GM19395 (cell line): Measurements from ENCODE around the gene RFNG.

Experiments
- ATAC-seq: cut with Tn5 transposase; IDR thresholded peaks from one replicate; pipeline ENCODE4 v1.9.1; 2021; ENCODE audit warnings: mild to moderate bottlenecking, moderate library complexity; ENCODE audit not compliant: unreplicated experiment

The RFNG gene

DNA sequence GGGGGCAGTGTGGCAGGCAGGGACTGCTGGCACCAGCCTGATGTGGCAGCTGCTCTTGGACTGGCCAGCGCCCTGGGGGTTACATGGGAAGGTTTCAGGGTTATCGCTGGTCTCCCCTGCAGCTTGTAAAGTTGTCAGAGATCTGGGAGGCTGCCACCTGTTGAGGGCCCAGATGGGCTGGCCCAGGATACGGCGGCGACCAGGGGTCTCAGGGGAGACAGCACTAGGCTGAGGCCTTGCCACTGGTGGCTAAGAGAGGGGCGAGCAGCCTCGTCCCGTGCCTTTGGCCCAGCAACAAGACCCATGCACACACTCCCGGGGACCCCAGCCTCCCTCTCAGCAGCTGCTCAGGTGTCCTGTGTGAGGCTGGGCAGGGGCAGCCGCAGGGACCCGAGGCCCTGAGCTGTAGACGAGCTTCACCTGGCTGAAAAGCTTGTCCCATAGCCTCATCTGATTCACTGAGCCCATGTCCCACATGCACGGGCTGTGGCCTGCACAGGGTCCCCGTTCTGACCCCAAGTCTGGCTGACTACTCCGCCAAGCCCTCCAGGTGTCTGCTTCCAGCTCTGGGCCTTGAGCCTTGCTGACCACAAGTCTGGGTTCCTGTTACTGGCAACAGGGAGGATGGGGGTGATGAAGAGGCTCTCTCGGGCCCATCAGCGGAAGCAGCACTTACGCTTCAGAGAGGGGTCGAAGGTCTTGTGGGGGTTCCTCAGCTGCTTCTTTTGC, 7.8 kb upstream of the RFNG start:
- no peak for ATAC-seq

DNA sequence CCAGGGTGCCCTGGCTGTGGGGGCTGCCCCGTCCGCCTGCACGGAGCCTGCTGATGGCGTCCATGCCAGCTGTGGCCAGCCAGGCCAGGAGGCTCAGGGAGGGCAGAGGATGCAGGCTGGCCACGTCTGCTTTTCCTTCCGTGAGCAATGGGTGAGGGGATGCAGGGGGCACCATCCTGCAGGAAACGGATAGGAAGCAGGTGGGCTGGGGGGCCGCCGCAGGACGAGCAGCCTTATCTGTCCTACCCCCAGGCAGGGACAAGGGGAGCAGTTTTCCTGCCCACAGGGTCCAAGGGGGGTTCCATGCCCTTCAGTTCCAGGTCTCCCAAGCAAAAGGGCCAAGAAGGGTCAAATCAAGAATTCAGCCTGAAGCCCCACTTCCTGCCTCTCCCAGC, 7.2 kb upstream of the RFNG start:
- no peak for ATAC-seq

DNA sequence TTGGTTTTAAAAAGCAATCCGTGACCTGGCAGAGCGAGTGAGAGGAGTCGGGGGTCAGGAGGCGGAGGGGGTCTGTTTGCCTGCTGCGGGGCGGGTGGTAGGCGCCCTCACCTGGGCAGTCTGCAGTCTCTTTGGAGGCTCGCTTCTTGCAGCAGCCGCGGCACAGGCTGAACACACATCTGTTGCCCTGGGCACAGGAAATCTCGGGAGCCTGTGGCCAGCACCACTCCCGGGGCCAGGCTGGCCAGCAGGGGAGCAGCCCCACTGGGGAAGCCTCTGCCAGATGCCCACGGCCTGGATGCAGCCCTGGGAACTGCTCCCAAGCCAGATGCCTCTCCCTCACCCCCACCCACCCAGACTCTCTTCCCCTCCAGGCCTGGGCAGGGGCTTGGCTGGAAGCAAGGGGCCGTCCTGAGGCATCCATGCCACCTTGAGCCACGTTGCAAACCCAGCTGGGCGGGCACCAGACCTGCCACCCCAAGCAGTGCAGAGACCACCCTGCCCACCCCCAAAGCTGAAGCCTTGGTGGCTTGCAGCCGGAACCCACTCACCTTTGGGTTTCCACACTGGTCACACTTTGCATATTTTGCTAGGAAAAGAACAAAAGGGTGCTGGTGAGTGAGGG, 6.7 kb upstream of the RFNG start:
- no peak for ATAC-seq

DNA sequence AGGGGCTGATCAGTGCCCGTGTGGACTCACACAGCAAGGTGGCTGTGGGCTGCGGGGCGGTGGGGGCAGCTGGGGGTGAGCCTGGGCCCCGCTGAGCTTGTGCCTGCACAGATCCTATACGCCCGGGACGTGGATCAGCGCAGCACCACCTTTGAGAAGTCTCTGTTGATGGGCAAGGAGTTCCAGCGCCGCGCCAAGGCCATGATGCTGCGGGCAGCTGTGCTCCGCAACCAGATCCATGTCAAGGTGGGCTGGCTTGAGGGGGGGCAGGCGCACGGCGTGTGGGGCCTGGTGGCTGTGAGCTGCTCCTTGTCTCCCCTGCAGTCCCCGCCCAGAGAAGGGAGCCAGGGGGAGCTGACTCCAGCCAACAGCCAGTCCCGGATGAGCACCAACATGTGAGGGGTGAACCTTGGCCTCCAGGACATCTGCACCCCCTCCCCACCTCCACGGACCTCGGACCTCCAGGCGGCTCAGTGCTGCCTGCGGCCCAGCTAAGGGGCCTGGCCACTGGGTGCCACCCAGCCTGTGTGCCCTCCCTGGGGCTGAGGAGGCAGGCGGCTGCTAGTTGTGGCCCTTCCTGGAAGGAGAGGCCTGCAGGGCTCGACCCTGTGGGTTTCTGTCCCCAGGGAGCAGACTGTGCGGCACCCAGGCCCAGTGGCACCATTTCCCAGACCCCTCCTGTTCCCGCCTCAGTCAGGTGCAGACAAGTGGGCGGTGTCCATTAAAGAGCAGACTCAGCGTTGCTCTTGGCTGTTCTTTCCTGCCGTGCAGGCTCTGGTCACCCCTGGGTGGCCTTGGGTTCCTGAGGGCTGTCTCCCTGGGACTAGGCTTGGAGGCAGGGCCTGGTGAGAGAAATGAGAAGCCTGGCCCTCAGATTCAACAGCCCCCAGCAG, 5.4 kb upstream of the RFNG start:
- ATAC-seq = no peak

DNA sequence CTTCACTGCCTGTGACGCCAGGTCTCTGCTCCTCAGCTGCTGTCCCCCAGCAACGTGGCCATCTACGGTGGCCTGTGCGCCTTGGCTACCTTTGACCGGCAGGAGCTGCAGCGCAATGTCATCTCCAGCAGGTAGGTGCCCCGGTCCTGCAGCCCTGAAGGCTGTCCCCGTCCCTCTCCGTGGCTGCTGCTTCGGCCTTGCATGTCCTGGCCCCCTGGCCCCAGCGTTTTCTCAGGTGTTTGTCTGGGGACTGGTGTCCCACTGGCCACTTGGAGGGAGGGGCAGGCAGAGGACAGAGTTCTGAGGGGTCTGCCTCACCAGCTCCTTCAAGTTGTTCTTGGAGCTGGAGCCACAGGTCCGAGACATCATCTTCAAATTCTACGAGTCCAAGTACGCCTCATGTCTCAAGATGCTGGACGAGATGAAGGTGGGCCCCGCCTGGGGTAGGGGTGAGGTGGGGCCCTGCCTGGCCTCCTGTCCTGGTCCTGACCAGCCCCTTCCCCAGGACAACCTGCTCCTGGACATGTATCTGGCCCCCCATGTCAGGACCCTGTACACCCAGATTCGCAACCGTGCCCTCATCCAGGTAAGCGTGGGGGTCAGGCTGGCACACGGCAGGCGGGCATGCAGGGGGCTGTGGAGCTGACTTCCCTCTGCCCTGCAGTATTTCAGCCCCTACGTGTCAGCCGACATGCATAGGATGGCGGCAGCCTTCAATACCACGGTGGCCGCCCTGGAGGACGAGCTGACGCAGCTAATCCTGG, 4.5 kb upstream of the RFNG start:
- ATAC-seq = no peak

DNA sequence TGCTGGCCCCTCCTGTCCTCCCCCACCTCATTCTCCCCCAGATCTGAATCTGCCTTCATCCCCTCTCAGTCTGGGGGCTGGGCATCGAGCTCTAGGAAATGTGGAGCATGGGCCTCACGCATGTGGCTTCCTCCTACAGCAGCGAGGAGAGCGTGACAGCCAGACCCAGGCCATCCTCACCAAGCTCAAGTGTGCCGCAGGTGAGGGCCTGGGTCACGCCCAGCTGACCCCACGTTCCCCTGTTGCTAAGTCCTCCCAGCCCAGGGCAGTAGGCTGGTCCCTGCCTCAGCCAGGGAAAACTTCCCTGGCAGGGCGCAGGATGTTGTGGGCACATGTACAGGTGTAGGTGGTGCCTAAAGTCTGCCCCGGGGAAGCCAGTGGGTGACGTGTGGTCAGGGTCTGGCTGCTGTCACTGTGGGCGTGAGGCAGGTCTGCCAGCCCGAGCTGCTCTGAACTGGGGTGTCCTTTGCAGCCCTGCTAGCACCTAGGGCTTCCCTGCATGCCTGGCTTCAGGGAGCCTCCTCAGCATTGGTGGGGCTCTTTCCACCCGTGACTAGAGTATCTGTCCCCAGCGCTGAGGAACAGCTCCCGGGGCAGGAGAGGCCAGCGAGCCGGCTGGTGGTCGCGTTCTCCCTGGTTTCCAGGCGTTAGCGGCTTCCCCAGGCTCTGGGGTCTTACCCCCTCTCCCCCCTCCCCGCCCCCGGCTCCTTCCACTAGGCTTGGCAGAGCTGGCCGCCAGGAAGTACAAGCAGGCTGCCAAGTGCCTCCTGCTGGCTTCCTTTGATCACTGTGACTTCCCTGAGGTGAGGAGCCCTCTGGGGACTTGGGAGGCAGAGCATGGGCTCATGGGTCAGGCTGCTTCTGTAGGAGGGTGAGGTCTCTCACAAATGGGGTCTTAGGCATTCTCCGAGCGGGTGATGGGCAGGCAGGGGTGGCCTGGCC, 3.7 kb upstream of the RFNG start:
- ATAC-seq = no peak

DNA sequence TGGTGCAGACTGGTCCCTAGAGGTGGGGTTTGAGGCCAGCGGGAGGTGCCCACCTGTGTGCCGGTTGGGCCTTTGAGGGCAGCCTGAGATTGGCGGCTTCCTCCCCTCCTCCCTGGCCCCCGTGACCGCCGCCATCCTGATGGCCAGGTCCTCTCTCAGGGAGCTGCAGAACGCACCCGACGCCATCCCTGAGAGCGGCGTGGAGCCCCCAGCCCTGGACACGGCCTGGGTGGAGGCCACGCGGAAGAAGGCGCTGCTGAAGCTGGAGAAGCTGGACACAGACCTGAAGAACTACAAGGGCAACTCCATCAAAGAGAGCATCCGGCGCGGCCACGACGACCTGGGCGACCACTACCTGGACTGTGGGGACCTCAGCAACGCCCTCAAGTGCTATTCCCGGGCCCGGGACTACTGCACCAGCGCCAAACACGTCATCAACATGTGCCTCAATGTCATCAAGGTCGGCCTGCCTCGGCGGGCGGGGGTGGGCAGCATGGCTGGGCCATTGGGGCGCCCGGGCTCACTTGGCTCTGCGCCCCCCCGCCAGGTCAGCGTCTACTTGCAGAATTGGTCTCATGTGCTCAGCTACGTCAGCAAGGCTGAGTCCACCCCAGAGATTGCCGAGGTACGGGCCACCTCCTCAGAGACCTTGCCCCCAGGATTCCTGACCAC, 2.9 kb upstream of the RFNG start:
- no peak for ATAC-seq

DNA sequence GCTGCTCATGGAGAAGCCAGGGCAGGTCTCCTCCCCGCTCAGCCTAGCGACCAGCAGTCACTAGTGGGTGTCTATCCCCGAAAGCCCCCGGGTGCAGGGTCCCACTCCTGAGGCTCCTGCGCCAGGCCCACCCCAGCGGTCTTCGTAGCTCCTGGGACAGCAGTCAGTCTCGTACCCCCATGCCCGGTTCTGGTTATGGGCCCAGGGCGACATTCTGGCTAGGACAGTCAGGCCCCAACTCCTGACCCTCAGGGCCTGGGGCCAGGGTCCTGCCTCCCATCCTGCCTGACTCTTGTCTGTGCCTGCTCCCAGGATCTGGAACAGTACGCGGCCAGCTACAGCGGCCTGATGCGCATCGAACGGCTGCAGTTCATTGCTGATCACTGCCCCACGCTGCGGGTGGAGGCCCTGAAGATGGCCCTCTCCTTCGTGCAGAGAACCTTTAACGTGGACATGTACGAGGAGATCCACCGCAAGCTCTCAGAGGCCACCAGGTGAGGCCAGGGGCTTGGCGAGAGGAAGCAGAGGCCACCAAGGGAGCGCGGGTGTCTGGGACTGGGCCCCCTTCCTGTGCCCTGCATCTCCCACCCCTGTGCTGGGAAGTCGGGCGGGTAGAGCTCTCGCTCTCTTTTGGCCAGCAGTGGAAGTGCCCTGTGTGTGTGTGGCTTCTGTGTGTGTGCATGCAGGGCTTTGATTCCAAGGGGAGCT, 2.1 kb upstream of the RFNG start:
- no peak for ATAC-seq

DNA sequence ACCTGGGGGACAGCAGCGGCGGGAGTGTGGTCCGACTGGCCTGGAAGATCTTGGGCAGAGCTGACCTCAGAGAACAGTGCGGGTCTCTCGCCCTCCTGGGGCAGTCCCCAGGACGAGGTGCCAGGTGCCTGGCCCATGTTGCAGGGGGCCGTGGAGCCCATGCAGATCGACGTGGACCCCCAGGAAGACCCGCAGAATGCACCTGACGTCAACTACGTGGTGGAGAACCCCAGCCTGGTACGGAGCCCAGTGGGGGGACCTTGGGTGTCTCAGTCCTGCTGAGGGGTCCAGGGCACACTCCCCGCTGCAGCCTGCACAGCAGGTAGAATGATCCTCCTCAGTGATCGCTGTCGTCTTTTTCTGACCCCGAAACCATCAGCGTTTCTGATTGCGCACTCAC, 1.5 kb upstream of the RFNG start:
- no peak for ATAC-seq

DNA sequence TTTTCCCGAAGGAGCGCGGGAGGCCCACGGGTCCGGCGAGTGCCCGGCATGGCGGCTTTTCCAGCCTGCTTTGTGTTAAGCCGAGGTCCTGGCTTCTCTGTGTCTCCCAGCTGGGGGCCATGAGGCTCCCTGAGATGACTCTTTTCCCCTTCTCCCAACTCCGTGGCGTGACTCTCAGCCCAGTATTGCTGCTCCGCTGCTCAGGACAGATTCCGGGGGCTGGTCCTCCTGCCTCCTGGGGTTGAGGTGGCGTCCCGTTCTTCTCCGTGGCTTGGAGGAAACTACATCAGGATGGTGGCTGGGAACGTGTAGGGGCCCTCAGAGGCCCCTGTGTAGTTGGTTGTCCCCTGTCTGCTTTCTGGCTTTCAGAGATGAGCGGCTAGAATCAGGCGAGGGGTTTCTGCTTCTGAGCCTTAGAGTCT, 1.0 kb upstream of the RFNG start:
- ATAC-seq = no peak

DNA sequence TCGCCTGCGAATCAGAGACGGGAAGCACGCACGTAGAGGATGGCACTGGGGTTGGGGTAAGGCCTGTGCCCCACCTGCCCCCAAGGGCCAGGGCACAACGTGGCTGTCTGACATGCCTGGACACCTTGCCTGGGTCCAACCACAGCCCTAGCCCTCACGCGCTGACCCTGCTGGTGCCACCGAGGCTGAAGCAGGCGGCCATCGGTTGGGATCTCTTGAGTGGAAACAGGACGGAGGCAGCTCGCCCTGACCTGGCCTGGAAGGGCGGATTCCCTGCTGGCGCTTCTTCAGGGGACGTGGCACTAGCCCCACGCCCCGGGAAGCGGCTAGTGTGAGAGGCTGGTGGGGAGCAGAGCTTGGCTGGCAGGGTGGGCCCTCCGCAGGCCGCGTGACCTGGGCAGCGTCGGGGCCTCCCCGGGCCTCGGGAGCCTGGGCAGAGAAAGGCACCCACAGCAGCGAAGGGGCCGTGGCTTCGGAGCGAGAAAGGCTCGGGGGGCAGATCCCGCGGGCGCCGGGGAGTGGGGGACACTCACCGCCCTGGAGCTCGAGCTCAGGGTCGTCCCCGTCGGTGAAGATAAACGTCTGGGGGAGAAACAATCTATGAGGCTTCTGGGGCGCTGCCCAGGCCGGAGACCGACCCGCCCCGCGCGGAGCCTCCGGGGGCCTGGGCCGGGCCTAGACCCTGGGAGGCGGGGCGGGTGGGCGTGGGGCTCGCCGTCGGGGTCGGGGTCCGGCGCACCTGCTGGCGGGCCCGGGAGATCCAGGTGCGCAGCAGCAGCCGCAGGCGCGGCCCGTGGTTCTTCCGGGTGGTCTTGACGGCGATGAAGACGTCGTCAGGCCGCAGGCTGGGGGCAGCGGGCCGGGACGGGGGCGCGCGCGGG, 610 bp downstream of the RFNG start:
- no peak for ATAC-seq

DNA sequence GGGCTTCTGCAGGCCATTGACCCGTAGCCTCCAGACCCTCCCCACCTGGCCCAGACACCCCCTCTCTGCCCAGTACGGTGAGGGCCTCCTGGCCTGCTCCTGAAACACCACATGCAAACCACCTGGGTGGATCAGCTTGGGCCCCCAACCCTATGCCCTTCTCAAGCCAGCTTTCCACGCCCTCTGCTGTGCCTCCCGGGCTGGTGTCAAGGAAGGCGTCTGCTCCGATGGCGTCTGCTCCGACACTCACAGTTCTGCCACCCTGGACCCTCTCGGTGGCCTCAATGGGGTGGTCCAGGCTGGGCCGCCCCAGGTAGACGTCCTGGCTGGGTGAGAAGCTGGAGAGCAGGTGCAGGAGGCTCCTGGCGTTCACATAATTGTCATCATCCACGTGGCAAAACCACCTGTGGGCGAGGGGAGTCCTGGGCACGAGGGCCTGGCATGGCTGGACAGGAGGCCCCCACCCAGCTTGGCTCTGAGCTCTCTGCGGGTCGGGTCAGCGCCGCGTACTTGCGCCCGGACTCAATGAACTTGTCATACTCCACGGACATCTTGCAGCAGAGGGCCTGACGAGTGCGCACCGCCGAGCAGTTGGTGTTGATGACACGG, 1.4 kb downstream of the RFNG start:
- ATAC-seq = no peak

DNA sequence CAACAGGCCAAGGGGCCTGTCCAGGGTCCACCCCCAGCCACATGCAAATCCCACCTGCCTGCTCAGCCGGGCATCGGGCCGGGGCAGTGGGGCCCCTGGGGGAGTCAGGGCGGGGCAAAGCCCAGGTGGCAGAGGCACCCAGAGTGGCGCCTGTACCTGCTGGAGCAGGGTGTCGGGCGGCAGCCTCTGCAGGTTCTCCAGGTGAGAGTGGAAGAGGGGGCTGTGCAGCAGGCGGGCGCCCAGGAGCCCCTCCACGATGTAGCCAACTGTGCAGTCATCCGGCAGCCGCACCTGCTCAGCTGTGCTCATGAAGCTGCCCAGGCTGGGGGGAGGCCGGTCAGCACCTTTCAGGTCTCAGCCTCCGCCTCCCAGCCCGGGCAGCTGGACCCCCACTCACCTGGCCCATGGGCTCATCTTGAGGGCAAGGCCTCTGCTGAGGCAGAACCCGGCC, 2.1 kb downstream of the RFNG start:
- no peak for ATAC-seq

DNA sequence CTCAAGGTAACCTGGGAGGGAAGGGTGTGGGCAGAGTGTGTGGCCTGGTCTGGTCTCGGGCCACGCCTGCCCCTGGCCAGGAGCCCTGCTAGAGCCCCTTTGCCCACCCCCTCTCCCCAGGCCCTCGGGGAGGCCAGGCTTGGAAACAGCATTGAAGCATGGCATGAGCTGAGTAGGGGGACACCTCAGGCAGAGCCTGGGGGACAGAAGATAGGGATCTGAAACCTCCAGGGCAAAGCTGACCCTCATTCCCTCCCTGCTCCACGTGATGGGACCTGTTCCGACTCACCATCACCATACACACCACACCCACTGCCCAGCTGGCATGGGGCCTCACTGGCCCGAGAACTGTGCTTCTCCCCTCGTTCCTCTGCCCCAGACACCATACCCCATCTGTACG, 2.5 kb downstream of the RFNG start:
- no peak for ATAC-seq

DNA sequence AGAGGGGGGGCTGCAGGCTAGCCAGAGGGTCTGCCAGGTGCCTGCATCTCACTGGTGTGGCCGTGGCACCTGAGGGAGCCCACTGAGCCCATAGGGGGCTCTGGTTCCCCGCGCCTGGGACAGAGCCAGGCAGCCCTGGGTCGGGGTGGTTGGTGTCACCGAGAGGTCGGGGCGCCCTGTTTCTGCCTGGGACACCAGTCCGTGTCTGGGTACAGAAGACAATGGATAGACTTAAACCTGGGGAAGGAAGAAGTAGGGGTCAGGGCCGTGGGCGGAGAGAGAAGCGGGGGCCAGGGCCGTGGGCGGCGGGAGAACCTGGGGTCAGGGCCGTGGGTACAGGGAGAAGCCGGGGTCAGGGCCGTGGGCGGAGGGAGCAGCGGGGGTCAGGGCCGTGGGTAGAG, 3.0 kb downstream of the RFNG start:
- ATAC-seq = no peak

DNA sequence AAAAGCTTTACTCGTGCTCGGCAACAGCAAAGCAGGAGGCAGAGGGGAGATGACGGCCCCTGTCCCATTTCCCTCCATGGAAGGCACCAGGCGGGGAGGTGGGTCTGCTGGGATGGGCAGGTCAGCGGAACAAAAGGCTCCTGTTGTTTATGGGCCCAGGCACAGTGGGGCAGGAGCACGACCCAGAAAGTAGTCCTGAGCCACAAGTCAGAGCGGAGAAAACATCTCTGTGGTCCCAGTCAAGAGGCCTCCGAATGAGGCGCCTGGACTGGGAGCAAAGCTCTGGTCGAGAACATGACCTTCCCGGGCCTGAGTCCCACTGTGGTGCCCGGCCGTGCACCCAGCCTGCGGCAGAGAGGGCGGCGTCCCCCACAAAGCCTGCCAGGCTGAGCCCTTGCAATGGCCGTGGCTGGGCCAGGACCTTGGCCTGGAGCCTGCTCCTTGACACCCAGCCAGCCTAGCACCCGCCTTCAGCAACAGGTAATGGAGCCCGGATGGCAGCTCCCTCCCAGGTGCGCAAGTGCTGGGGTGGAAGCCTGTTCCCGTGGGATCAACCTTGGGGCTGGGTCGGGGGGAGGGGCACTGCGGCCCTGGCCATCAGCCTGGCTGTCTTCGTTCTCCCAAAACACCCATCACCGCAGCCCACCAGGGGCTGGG, 3.6 kb downstream of the RFNG start:
- ATAC-seq = no peak

DNA sequence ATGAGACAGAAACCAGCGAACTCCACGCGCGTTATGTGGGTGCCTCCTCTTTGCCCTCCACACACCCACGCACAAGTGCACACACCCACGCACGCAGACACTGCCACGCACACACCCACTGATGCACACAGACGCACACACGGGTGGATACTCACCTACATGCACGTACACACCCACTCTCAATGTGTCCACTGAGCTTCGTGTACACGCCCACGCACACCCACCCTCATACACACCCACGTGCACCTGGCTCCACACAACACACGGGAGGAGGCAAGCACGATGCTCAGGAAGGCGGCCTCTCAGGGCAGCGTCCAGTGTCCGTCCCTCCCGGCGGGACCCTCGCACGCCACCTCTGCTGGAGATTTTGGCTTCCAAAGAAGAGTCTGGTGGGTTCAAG, 4.2 kb downstream of the RFNG start:
- ATAC-seq = no peak
